HEK293 (cell line): ENCODE measurements around the gene TNKS2.

Experiments used
- CTCF ChIA-PET: fragments of 350-600 bp; formaldehyde crosslinking; extraction: SDS; loops from one replicate; lab custom pipeline; 2021; ENCODE audit warnings: antibody characterized with exemption; lab: Yijun Ruan, JAX
- POLR2A ChIA-PET: fragments of 300-600 bp; formaldehyde crosslinking; extraction: SDS; loops from one replicate; lab custom pipeline; 2020; ENCODE audit warnings: antibody characterized with exemption, inconsistent platforms; lab: Yijun Ruan, JAX
- H3K27ac ChIP-seq: fragments of 200-500 bp; sonication (Bioruptor generic); 2 replicates; pipeline ENCODE4 v1.5.1; 2014; ENCODE audit warnings: low read depth, low read length, control low read depth, inconsistent platforms; ENCODE audit errors: extremely low read depth
- H3K36me3 ChIP-seq, 2 experiments: fragments of 200-500 bp in 1 of 2; sonication (Bioruptor generic) in 1 of 2; 1 replicate in 1 of 2; 2 replicates in 1 of 2; pipeline ENCODE4 v1.5.1; 2014 to 2017; ENCODE audit warnings: inconsistent platforms in 2 of 2, low read length in 2 of 2; ENCODE audit not compliant: control insufficient read depth in 2 of 2, insufficient read depth in 1 of 2
- H3K4me1 ChIP-seq: fragments of 200-500 bp; sonication (Bioruptor generic); 2 replicates; pipeline ENCODE4 v1.5.1; 2014; ENCODE audit warnings: mild to moderate bottlenecking, low read length, inconsistent platforms; ENCODE audit not compliant: control insufficient read depth, insufficient read depth
- H3K4me3 ChIP-seq: 2 replicates; pipeline ENCODE4 v1.5.1; 2011; ENCODE audit warnings: low read depth, mild to moderate bottlenecking, control low read depth, low read length, moderate library complexity
- H3K9me3 ChIP-seq: fragments of 200-500 bp; sonication (Bioruptor generic); 2 replicates; pipeline ENCODE4 v1.5.1; 2014; ENCODE audit warnings: low read depth, low read length, inconsistent platforms; ENCODE audit not compliant: control insufficient read depth, insufficient read depth
- SETDB1 ChIP-seq: IDR thresholded peaks from one replicate; pipeline ENCODE4 v1.6.1; 2017; ENCODE audit warnings: mild to moderate bottlenecking, low read length, moderate library complexity, mixed read lengths; ENCODE audit not compliant: insufficient read length
- TRIM28 ChIP-seq: IDR thresholded peaks from 2 replicates; pipeline ENCODE4 v1.6.1; 2011; ENCODE audit warnings: low read length, control low read depth, borderline replicate concordance
- ZFP3 ChIP-seq: fragments of 450-650 bp; formaldehyde crosslinking; IDR thresholded peaks from 2 replicates; pipeline ENCODE4 v1.5.1; 2016; ENCODE audit warnings: low read depth, missing biosample characterization, missing genetic modification characterization
- ZNF112 ChIP-seq: fragments of 450-650 bp; formaldehyde crosslinking; IDR thresholded peaks from 2 replicates; pipeline ENCODE4 v1.5.0; 2017; ENCODE audit warnings: missing biosample characterization, missing genetic modification characterization
- ZNF133 ChIP-seq: fragments of 450-650 bp; formaldehyde crosslinking; IDR thresholded peaks from 2 replicates; pipeline ENCODE4 v1.5.1; 2016; ENCODE audit warnings: missing biosample characterization, missing genetic modification characterization
- ZNF138 ChIP-seq: fragments of 450-650 bp; formaldehyde crosslinking; IDR thresholded peaks from 2 replicates; pipeline ENCODE4 v1.5.1; 2016; ENCODE audit warnings: missing biosample characterization, missing genetic modification characterization, borderline replicate concordance
- ZNF157 ChIP-seq: fragments of 450-650 bp; formaldehyde crosslinking; IDR thresholded peaks from 2 replicates; pipeline ENCODE4 v1.5.1; 2016; ENCODE audit warnings: missing biosample characterization, missing genetic modification characterization
- ZNF184 ChIP-seq: fragments of 450-650 bp; IDR thresholded peaks from 2 replicates; pipeline ENCODE4 v1.5.1; 2018; ENCODE audit warnings: missing biosample characterization, mild to moderate bottlenecking, missing genetic modification characterization
- ZNF2 ChIP-seq: fragments of 450-650 bp; formaldehyde crosslinking; IDR thresholded peaks from 2 replicates; pipeline ENCODE4 v1.5.1; 2016; ENCODE audit warnings: missing biosample characterization, missing genetic modification characterization
- ZNF211 ChIP-seq: fragments of 450-650 bp; formaldehyde crosslinking; IDR thresholded peaks from 2 replicates; pipeline ENCODE4 v1.5.1; 2016; ENCODE audit warnings: low read depth, missing biosample characterization, missing genetic modification characterization
- ZNF23 ChIP-seq: fragments of 450-650 bp; formaldehyde crosslinking; IDR thresholded peaks from 2 replicates; pipeline ENCODE4 v1.5.1; 2016; ENCODE audit warnings: missing biosample characterization, missing genetic modification characterization, borderline replicate concordance
- ZNF341 ChIP-seq: fragments of 450-650 bp; formaldehyde crosslinking; IDR thresholded peaks from 2 replicates; pipeline ENCODE4; 2016; ENCODE audit warnings: low read depth, missing biosample characterization, missing genetic modification characterization
- ZNF354C ChIP-seq: fragments of 450-650 bp; formaldehyde crosslinking; IDR thresholded peaks from 2 replicates; pipeline ENCODE4 v1.5.1; 2016; ENCODE audit warnings: missing biosample characterization, missing genetic modification characterization, low read depth, borderline replicate concordance
- ZNF416 ChIP-seq: fragments of 450-650 bp; formaldehyde crosslinking; IDR thresholded peaks from 2 replicates; pipeline ENCODE4 v1.5.1; 2016; ENCODE audit warnings: missing biosample characterization, missing genetic modification characterization
- ZNF555 ChIP-seq: fragments of 450-650 bp; formaldehyde crosslinking; conservative IDR thresholded peaks from 2 replicates; pipeline ENCODE4 v1.5.1; 2017; ENCODE audit warnings: missing biosample characterization, mild to moderate bottlenecking, missing genetic modification characterization, inconsistent platforms
- ZNF561 ChIP-seq: fragments of 450-650 bp; IDR thresholded peaks from 2 replicates; pipeline ENCODE4 v1.5.1; 2018; ENCODE audit warnings: missing biosample characterization, missing genetic modification characterization, borderline replicate concordance
- ZNF654 ChIP-seq: fragments of 450-650 bp; formaldehyde crosslinking; IDR thresholded peaks from 2 replicates; pipeline ENCODE4 v1.5.1; 2016; ENCODE audit warnings: low read depth, missing biosample characterization, missing genetic modification characterization
- ZNF670 ChIP-seq: fragments of 450-650 bp; formaldehyde crosslinking; IDR thresholded peaks from 2 replicates; pipeline ENCODE4 v1.5.1; 2016; ENCODE audit warnings: missing biosample characterization, missing genetic modification characterization, low read depth
- ZNF785 ChIP-seq: fragments of 450-650 bp; formaldehyde crosslinking; IDR thresholded peaks from 2 replicates; pipeline ENCODE4 v1.5.1; 2016; ENCODE audit warnings: missing biosample characterization, missing genetic modification characterization
- TF ChIP-seq, protein P1 (sequence below): fragments of 450-650 bp; formaldehyde crosslinking; IDR thresholded peaks from 2 replicates; pipeline ENCODE4 v1.5.1; 2017; ENCODE audit warnings: missing biosample characterization, missing genetic modification characterization
- TF ChIP-seq, protein P2 (sequence below): fragments of 450-650 bp; formaldehyde crosslinking; IDR thresholded peaks from 2 replicates; pipeline ENCODE4 v1.5.1; 2016; ENCODE audit warnings: missing biosample characterization, missing genetic modification characterization
- TF ChIP-seq, protein P3 (sequence below): fragments of 450-650 bp; IDR thresholded peaks from 2 replicates; pipeline ENCODE4 v1.5.1; 2018; ENCODE audit warnings: missing biosample characterization, missing genetic modification characterization
- TF ChIP-seq, protein P4 (sequence below): fragments of 450-650 bp; formaldehyde crosslinking; IDR thresholded peaks from 2 replicates; pipeline ENCODE4 v1.5.1; 2016; ENCODE audit warnings: missing biosample characterization, missing genetic modification characterization
- TF ChIP-seq, protein P5 (sequence below): fragments of 450-650 bp; formaldehyde crosslinking; IDR thresholded peaks from 2 replicates; pipeline ENCODE4 v1.5.1; 2017; ENCODE audit warnings: missing biosample characterization, missing genetic modification characterization

TNKS2 gene

DNA sequence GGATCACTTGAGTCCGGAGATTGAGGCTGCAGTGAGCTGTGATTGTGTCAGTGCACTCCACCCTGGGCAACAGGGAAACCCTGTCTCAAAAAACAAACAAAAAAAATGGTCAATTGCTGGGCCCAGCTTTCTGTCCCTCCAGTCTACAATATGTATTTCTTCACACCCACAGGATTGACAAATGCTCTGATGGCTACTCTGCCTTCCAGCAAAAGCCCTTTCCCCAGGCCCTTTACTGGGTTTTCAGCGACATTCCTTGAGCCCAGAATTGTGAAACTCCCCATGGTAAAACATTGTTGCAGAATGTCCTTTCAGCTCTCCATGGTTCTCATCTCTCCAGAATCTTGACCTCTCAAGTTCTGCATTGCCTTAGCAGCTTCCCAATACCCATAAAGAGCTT is 23.7 kb upstream of the TNKS2 start:
- ChIA-PET CTCF (interaction anchor here (0.5 to 1.3 kb wide), 4 partner anchors 16 to 406 kb away, joined by 3 to 11 read pairs (median 4); no protein-coding TSS in a partner anchor), POLR2A (no interaction called here)
- no peaks in the 10 kb centered on the region for H3K4me1 ChIP-seq

DNA sequence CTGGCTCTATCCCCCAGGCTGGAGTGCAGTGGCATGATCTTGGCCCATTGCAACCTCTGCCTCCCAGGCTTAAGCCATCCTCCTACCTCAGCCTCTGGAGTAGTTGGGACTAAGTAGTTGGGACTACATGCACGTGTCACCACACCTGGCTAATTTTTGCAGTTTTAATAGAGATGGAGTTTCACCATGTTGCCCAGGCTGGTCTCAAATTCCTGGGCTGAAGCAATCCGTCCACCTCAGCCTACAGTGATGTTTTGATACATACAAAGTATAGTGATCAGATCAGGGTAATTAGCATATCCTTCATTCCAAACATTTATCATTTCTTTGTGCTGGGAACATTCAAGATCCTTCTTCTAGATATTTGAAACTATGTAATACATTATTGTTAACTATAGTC is 22.5 kb upstream of the TNKS2 start:
- H3K4me3 ChIP-seq, result no peak overlapping the region
- H3K4me1 ChIP-seq, result no peaks in the 10 kb centered on the region
- no peak for TF ChIP-seq ZNF157 (tag by site-specific recombination)
- no peak for TF ChIP-seq ZNF211 (tag by site-specific recombination)
- no peak for TF ChIP-seq ZNF561 (tag by site-specific recombination)
- TF ChIP-seq SETDB1, result no peak
- no peak for TF ChIP-seq ZNF2 (tag by site-specific recombination)
- TF ChIP-seq ZNF23, result no peak
- no peaks in the 10 kb centered on the region for H3K36me3 ChIP-seq
- H3K9me3 ChIP-seq, result no peaks in the 10 kb centered on the region
- ChIA-PET CTCF (interaction anchor here (0.6 kb wide), 2 partner anchors 17 to 566 kb away, joined by 3 read pairs; no protein-coding TSS in a partner anchor), POLR2A (no interaction called here)
- H3K27ac ChIP-seq, result no peak overlapping the region

More for the DNA sequence above, 23.7 kb upstream of the TNKS2 start:
- H3K9me3 ChIP-seq, result no peaks in the 10 kb centered on the region
- TF ChIP-seq, protein P1, sequence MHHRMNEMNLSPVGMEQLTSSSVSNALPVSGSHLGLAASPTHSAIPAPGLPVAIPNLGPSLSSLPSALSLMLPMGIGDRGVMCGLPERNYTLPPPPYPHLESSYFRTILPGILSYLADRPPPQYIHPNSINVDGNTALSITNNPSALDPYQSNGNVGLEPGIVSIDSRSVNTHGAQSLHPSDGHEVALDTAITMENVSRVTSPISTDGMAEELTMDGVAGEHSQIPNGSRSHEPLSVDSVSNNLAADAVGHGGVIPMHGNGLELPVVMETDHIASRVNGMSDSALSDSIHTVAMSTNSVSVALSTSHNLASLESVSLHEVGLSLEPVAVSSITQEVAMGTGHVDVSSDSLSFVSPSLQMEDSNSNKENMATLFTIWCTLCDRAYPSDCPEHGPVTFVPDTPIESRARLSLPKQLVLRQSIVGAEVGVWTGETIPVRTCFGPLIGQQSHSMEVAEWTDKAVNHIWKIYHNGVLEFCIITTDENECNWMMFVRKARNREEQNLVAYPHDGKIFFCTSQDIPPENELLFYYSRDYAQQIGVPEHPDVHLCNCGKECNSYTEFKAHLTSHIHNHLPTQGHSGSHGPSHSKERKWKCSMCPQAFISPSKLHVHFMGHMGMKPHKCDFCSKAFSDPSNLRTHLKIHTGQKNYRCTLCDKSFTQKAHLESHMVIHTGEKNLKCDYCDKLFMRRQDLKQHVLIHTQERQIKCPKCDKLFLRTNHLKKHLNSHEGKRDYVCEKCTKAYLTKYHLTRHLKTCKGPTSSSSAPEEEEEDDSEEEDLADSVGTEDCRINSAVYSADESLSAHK (tag by site-specific recombination), result no peak
- TF ChIP-seq ZNF654 (no peak), ZNF561 (tag by site-specific recombination) (no peak), TRIM28 (no peak), ZNF785 (tag by site-specific recombination) (no peak), ZNF133 (no peak), ZNF416 (tag by site-specific recombination) (no peak), ZNF555 (tag by site-specific recombination) (no peak), ZNF112 (tag by site-specific recombination) (no peak), ZNF23 (no peak), ZNF184 (tag by site-specific recombination) (no peak), ZNF354C (tag by site-specific recombination) (no peak), ZNF138 (tag by site-specific recombination) (no peak), ZFP3 (tag by site-specific recombination) (no peak), ZNF341 (tag by site-specific recombination) (no peak), ZNF670 (tag by site-specific recombination) (no peak)
- TF ChIP-seq, protein P2, sequence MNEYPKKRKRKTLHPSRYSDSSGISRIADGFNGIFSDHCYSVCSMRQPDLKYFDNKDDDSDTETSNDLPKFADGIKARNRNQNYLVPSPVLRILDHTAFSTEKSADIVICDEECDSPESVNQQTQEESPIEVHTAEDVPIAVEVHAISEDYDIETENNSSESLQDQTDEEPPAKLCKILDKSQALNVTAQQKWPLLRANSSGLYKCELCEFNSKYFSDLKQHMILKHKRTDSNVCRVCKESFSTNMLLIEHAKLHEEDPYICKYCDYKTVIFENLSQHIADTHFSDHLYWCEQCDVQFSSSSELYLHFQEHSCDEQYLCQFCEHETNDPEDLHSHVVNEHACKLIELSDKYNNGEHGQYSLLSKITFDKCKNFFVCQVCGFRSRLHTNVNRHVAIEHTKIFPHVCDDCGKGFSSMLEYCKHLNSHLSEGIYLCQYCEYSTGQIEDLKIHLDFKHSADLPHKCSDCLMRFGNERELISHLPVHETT (tag by site-specific recombination), result no peak
- TF ChIP-seq, protein P3, sequence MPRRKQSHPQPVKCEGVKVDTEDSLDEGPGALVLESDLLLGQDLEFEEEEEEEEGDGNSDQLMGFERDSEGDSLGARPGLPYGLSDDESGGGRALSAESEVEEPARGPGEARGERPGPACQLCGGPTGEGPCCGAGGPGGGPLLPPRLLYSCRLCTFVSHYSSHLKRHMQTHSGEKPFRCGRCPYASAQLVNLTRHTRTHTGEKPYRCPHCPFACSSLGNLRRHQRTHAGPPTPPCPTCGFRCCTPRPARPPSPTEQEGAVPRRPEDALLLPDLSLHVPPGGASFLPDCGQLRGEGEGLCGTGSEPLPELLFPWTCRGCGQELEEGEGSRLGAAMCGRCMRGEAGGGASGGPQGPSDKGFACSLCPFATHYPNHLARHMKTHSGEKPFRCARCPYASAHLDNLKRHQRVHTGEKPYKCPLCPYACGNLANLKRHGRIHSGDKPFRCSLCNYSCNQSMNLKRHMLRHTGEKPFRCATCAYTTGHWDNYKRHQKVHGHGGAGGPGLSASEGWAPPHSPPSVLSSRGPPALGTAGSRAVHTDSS (tag by site-specific recombination), result no peak
- TF ChIP-seq, protein P4, sequence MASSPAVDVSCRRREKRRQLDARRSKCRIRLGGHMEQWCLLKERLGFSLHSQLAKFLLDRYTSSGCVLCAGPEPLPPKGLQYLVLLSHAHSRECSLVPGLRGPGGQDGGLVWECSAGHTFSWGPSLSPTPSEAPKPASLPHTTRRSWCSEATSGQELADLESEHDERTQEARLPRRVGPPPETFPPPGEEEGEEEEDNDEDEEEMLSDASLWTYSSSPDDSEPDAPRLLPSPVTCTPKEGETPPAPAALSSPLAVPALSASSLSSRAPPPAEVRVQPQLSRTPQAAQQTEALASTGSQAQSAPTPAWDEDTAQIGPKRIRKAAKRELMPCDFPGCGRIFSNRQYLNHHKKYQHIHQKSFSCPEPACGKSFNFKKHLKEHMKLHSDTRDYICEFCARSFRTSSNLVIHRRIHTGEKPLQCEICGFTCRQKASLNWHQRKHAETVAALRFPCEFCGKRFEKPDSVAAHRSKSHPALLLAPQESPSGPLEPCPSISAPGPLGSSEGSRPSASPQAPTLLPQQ, result no peak
- TF ChIP-seq, protein P5, sequence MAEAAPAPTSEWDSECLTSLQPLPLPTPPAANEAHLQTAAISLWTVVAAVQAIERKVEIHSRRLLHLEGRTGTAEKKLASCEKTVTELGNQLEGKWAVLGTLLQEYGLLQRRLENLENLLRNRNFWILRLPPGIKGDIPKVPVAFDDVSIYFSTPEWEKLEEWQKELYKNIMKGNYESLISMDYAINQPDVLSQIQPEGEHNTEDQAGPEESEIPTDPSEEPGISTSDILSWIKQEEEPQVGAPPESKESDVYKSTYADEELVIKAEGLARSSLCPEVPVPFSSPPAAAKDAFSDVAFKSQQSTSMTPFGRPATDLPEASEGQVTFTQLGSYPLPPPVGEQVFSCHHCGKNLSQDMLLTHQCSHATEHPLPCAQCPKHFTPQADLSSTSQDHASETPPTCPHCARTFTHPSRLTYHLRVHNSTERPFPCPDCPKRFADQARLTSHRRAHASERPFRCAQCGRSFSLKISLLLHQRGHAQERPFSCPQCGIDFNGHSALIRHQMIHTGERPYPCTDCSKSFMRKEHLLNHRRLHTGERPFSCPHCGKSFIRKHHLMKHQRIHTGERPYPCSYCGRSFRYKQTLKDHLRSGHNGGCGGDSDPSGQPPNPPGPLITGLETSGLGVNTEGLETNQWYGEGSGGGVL (tag by site-specific recombination), result no peak
- TF ChIP-seq, all 188 proteins: peak for 0
- no peak overlapping the region for H3K4me3 ChIP-seq
- H3K27ac ChIP-seq, result no peak overlapping the region
- H3K36me3 ChIP-seq, result no peaks in the 10 kb centered on the region
